ENCODE measurements around the gene CEACAM4. TPM values are rescaled to one million over a fixed set of nuclear protein-coding genes. Genes with fewer than 3 reads are reported as not detected.

Gene CEACAM4
- total and polyA plus RNA-seq, 9 of the 15 experiments (the other 6 are each of a cell fraction or from before 2014, with no cell fraction given), result not detected

DNA sequence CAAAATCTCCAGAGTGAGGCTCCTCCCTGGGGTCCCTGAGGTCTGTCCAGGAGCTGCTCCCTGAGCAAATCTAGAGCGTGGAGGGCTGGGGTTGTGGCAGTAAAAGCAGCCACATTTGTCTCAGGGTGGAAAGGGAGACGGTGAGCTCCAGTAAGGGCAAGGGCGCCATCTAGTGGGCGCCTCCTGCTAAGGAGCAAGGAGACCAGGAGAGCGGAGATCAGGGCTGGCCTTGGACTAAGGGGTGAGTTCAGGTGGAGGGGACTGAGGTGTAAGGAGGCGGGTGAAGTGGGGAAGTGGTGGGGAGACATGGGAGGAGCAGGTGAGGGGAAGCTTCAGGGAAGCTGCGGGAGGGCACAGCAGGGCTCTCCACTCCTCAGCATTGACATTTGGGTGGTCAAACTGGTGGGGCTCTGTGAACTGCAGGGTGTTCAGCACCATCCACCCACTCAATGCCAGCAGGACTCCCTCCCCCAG, 56.2 kb downstream of the CEACAM4 start:
- no peaks in the 10 kb centered on the region for H3K9me1 ChIP-seq (ENCODE audit: control insufficient read depth, insufficient read depth, low read length)
- DNase-seq (ENCODE audit: extremely low read depth in 1 of 4, low spot score in 3 of 4) (peak; percentile 76 to 88 (median 80)), ATAC-seq (peak; percentile 100), FAIRE-seq (peak; percentile 85)
- in situ Hi-C loops (cut with MboI) (loop anchor here (5.0 to 25.0 kb wide), 3 partner anchors 123 to 366 kb away; partner anchors contain the start of gene CCDC97), intact Hi-C loops (cut with micrococcal nuclease) (no loop called here)
- no peak overlapping the region for H3K9ac ChIP-seq (ENCODE audit: insufficient read depth in 1 of 2, low read depth in 2 of 2, low read length in 2 of 2)
- POLR2A ChIA-PET, result no interaction called here
- no peak overlapping the region for H3K4me2 ChIP-seq (ENCODE audit: insufficient read depth, low read length)
- no peaks in the 10 kb centered on the region; the same call in 1 of the 2 replicates for H4K20me1 ChIP-seq (replicated peaks; ENCODE audit: control insufficient read depth, insufficient read depth, low read length)
- H3K27ac ChIP-seq (ENCODE audit: extremely low read depth, low read depth, low read length), result no peak overlapping the region
- 0 out of 2 replicates have a peak overlapping the region, but pooled peaks have one; percentile 8 for H2AFZ ChIP-seq (ENCODE audit: low read depth, low read length)
- H3K9me3 ChIP-seq (replicated peaks; ENCODE audit: control insufficient read depth, insufficient read depth, low read depth, low read length), result no peaks in the 10 kb centered on the region
- H3K4me3 ChIP-seq, result no peak overlapping the region
- H3K79me2 ChIP-seq (ENCODE audit: control insufficient read depth, insufficient read depth, low read length), result no peaks in the 10 kb centered on the region
- CTCF ChIA-PET (ENCODE audit: low intra/inter-chr PET ratio), result interaction anchor here (0.6 to 2.2 kb wide), 5 partner anchors 25 to 366 kb away, joined by 3 to 13 read pairs (median 5); no protein-coding TSS in a partner anchor
- H3K36me3 ChIP-seq (ENCODE audit: control insufficient read depth, insufficient read depth, low read length), result no peaks in the 10 kb centered on the region
- no TSS peak for BruUV-seq (replicated peaks)
- H3K4me1 ChIP-seq (replicated peaks in 1 of 2; ENCODE audit: control insufficient read depth in 2 of 2, insufficient read depth in 2 of 2, low read length in 2 of 2), result no peaks in the 10 kb centered on the region
- peaks cover 0 to 11% of the 10 kb centered on the region in 2 experiments; a peak in 1 of 5 replicates for H3K27me3 ChIP-seq (ENCODE audit: control insufficient read depth in 2 of 2, insufficient read depth in 2 of 2, low read length in 2 of 2)
- 2% methylated on average over 6 of the region's 7 CpGs for WGBS (ENCODE audit: insufficient coverage, low coverage, missing lambda C conversion rate)
- TF ChIP-seq, protein P1, sequence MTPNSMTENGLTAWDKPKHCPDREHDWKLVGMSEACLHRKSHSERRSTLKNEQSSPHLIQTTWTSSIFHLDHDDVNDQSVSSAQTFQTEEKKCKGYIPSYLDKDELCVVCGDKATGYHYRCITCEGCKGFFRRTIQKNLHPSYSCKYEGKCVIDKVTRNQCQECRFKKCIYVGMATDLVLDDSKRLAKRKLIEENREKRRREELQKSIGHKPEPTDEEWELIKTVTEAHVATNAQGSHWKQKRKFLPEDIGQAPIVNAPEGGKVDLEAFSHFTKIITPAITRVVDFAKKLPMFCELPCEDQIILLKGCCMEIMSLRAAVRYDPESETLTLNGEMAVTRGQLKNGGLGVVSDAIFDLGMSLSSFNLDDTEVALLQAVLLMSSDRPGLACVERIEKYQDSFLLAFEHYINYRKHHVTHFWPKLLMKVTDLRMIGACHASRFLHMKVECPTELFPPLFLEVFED (CRISPR knock-in tag; conservative IDR thresholded peaks at IDR 0.05), result 0 out of 2 replicates have a peak, but pooled peaks have one; percentile 10
- TF ChIP-seq PKNOX1 (IDR thresholded peaks at IDR 0.05) (no peak), ZSCAN29 (IDR thresholded peaks at IDR 0.05) (no peak), PPARD (CRISPR knock-in tag; IDR thresholded peaks at IDR 0.05) (no peak), SUPT5H (IDR thresholded peaks at IDR 0.05) (no peak), BRD9 (IDR thresholded peaks at IDR 0.05; ENCODE audit: low read depth, partially characterized antibody) (no peak), CTCF (IDR thresholded peaks at IDR 0.05 in 2 of 3, conservative IDR thresholded peaks at IDR 0.05 in 1 of 3; ENCODE audit: insufficient read depth in 2 of 3, low read depth in 1 of 3, low read length in 3 of 3) (peak; percentile 90 to 92 (median 92)), DEAF1 (CRISPR knock-in tag; IDR thresholded peaks at IDR 0.05) (peak; percentile 70), CAMTA2 (CRISPR knock-in tag; conservative IDR thresholded peaks at IDR 0.05) (no peak), SRF (CRISPR knock-in tag; IDR thresholded peaks at IDR 0.05) (peak in 1 of 2 experiments; percentile 91; a peak in 1 of 4 replicates)
- TF ChIP-seq, protein P2, sequence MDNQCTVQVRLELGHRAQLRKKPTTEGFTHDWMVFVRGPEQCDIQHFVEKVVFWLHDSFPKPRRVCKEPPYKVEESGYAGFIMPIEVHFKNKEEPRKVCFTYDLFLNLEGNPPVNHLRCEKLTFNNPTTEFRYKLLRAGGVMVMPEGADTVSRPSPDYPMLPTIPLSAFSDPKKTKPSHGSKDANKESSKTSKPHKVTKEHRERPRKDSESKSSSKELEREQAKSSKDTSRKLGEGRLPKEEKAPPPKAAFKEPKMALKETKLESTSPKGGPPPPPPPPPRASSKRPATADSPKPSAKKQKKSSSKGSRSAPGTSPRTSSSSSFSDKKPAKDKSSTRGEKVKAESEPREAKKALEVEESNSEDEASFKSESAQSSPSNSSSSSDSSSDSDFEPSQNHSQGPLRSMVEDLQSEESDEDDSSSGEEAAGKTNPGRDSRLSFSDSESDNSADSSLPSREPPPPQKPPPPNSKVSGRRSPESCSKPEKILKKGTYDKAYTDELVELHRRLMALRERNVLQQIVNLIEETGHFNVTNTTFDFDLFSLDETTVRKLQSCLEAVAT (IDR thresholded peaks at IDR 0.05), result no peak
- TF ChIP-seq, protein P3, sequence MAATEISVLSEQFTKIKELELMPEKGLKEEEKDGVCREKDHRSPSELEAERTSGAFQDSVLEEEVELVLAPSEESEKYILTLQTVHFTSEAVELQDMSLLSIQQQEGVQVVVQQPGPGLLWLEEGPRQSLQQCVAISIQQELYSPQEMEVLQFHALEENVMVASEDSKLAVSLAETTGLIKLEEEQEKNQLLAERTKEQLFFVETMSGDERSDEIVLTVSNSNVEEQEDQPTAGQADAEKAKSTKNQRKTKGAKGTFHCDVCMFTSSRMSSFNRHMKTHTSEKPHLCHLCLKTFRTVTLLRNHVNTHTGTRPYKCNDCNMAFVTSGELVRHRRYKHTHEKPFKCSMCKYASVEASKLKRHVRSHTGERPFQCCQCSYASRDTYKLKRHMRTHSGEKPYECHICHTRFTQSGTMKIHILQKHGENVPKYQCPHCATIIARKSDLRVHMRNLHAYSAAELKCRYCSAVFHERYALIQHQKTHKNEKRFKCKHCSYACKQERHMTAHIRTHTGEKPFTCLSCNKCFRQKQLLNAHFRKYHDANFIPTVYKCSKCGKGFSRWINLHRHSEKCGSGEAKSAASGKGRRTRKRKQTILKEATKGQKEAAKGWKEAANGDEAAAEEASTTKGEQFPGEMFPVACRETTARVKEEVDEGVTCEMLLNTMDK (IDR thresholded peaks at IDR 0.05; ENCODE audit: borderline replicate concordance, insufficient read depth, low read depth, low read length, poor library complexity, severe bottlenecking), result peak; percentile 55
